Suppressor macrophage treated with lipopolysaccharide for 1 hour (primary cell): ENCODE measurements around the gene PTGDS.

Source experiments
- DNase-seq, 3 donors: peaks; one replicate each; pipeline ENCODE4 v3.0.0-alpha.2; 2020 to 2022

Gene PTGDS

DNA sequence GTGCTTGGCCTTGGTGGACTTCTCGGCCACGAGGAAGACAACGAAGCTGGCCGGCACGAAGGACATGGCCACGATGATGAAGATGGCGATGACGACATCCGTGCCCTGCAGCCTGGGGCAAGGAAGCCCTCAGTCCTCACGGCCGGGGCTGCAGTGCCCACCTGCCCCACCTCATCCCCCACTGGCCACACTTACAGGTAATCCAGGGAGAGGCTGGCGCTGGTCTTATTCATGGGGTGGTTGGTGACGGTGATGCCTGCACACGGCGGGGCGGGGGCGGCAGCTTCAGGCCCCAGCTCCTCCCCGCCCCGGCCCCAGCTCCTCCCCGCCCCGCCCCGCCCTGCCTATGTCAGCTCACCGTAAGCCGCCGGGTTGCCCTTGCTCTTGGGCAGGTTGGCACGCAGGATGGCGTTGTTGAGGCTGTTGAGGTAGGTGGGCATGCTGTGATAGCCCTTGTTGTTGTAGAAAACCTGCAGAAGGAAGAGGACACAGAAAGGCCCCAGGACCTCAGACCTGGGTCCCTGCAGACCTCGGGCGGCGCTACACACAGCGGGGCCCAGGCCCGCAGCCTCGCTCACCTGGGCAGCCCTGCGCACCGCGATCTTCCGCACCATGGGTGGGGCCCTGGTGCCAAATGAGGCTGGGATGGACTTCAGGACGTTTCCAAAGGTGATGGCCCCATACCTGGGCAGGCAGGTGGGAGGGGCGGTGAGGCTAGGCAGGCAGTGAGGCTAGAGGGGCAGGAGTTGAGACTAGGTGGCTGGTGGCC, 34.8 kb downstream of the PTGDS start:
- no peak for DNase-seq

DNA sequence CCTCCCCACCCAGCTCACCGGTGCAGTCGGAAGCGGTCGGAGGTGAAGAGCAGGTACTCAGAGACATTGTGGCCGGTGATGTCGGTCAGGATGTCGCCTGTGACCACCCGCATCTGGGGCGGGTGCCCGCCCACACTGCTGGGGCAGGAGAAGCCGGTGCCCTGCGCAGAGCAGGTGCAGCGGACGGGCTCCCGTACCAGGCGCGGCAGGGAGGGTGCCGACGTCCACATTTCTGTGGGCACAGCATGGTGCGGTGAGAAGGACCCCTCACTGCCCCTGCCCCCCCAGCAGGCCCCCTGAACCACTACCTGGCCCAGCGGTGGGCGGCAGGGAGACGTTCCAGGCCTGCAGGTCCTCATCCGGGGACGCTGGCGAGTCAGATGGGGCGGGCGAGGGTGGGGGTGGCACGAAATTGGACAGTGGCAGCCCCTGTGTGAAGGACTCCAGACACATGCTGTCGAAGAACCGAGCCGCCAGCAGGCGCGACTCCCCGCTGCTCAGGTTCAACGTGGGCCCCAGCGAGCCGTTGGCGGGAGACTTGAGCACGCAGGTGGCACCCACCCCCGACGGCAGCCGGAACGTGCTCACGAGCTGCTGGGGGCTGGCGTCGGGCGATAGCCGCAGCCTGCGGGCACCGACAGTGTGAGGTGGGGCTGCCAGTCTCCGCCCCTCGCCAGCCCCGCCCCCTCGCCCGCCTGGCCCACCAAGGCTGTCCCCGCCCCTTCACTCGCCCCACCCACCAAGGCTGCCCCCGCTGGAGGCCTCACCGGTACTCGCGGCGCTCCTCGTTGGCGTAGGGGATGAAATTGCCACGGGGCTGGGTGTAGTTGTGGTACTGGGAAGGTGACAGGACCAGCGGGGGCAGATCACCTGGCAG, 35.6 kb downstream of the PTGDS start:
- DNase-seq, result no peak

DNA sequence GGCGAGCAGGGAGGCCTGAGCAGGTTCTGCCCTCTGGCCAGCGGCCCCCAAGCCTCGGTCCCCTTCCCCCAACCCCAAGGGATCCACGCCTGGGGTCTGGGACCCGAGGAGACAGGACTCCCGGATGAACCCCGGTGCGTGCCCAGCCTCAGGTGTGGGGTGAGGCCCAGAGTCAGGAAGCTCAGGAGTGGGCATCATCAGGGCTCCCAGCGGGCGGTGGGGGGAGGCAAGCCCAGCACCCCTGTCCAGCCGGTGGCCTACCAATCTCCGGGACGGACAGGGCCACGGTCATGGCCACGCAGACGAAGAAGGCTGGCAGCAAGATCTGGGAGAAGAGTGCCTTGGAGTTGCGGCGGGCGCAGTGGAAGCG, 36.3 kb downstream of the PTGDS start:
- no peak for DNase-seq

DNA sequence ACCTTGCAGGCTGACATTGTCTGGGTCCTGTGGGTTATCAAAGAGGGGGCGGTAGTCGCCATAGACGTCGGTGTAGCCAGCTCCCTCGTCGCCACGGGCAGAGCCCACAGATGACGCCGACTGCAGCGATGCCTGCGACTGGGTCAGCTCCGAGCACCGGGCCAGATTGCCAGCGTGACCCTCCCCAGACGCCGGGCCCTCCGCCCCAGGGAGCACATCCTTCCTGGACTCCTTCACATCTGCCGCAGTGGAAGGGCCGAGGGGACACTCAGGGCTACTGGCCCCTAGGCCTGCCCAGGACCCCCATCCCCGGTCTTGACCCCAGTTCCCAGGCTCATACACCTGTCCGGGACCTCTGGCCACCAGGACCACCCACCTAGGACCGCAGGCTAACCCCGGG, 36.9 kb downstream of the PTGDS start:
- no peak for DNase-seq

DNA sequence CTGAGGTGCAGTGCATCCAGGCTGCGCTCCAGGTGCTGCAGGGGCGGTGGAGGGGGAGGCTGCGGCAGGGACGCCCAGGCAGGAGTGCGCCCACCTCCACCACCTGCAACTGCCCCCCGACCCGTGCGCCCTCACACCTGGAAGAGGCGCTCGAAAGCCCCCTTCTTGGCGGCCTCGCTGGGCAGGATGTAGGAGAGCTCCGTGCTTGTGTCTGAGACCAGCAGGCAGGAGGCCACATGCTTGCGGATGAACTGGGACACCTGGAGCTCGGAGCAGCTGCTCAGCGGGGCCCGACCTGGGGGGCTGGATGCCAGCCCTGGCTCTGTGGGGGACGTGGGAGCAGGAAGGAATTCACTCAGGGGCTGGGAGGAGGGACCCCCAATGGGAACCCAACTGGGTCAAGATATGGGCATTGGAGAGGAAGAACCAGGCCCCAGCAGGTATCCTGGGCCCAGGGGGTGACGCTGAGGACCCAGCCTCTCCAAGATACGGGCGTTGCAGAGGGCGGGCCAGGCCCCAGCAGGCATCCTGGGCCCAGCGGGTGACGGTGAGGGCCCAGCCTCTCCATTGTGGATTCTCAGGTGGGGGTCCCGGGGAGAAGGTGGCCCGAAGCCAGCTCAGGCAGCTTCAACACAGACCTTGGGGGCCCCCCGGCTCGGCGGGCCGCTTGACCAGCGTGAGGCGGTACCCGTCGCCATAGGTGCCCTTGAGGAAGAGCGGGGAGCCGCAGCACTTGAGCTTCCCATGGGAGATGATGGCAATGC, 37.7 kb downstream of the PTGDS start:
- DNase-seq, result no peak

DNA sequence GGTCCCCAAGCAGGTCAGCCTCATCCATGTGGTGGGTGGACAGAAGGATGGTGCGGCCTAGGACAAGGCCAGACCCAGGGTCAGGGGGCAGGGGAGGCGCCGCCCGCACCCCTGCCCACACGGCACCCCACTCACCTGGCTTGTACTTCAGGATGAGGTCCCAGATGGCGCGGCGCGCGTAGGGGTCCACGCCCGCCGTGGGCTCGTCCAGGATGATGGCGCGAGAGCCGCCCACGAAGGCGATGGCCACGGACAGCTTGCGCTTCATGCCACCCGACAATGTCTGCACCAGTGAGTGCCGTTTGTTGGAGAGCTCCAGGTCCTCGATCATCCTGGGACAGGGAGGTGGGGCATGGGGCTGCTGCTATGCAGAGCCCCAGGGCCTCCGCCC, 38.2 kb downstream of the PTGDS start:
- no peak for DNase-seq

DNA sequence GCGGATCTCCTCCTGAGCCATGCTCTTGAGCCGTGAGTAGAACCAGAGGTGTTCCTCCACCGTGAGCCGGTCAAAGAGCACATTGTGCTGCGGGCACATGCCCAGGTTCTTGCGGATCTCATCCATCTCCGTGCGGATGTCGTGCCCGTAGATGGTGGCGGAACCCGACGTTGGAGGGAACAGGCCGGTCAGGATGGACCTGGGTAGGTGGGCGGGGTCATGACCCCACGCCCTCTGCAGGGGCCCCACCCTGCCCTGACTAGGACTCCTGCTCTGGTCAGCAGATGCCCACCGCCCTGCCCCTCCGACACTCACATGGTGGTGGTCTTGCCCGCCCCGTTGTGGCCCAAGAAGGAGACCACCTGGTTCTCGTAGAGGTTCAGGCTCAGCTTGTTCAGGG, 38.7 kb downstream of the PTGDS start:
- no peak for DNase-seq

DNA sequence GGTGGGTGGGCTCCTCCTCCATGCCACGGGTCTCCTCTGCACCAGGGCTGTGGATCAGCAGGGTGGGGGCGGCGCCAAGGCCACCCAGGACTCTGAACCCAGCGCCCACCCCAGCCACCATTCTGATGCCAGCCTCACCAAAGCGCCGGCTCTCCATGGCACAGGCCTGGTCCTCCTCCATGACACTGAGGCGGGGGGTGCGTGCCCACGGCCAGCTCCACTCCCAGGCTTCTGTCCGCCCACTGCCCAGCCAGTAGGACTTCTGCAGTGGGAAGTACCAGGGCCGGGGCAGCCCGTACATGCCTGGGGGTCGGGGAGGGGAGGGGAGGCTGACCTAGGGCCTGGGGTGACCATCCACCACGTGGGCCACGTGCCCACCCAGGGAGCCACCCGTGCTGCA, 39.1 kb downstream of the PTGDS start:
- no peak for DNase-seq

DNA sequence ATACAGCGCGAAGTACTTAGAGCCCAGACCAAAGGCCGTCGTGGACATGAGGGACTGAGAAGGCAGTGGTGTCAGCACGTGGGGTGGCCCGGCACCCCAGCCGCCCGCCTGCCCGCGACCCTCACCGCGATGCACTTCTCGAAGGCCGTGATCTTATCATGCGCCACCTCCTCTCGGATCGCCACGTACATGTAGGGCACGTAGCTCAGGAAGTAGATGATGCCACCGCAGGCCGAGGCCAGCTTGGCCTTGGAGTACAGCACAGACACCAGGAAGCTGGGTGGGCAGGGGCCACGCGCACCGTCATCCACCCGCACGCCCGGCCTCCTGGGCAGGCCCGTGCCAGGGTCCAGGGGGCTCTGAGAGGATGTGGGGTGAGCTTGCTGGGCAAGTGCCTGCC, 39.8 kb downstream of the PTGDS start:
- no peak for DNase-seq

DNA sequence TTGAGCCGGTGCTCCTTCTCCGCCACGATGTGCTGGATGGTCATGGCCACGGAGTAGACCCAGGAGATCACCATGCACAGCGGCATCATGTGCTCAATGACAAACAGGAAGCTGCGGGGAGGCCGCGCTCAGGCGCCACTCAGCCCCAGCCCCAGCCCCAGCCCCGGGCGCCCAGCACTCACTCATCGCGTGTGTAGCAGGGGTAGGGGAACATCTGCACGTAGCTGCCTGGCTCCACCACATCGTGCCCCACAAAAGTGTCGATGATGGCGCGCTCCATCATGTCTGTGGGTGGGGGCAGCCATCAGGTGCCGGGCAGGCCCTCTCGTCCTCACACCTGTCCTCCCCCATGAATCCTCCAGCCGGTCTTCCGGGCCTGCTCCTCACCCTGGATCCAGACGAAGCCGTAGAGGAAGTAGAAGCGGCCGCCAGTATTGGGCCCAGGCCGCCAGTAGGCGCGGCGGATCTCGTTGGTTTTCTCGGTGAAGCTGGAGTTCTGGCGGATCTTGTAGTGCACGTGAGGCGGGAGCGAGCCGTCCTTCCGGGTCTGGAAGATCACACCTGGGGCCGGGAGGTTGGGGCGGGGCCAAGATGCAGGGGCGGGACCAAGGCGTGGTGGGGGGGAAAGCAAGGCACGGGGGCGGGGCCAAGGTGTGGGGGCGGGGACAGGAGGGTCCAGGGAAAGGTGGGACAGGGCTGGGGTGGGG, 40.6 kb downstream of the PTGDS start:
- no peak for DNase-seq

DNA sequence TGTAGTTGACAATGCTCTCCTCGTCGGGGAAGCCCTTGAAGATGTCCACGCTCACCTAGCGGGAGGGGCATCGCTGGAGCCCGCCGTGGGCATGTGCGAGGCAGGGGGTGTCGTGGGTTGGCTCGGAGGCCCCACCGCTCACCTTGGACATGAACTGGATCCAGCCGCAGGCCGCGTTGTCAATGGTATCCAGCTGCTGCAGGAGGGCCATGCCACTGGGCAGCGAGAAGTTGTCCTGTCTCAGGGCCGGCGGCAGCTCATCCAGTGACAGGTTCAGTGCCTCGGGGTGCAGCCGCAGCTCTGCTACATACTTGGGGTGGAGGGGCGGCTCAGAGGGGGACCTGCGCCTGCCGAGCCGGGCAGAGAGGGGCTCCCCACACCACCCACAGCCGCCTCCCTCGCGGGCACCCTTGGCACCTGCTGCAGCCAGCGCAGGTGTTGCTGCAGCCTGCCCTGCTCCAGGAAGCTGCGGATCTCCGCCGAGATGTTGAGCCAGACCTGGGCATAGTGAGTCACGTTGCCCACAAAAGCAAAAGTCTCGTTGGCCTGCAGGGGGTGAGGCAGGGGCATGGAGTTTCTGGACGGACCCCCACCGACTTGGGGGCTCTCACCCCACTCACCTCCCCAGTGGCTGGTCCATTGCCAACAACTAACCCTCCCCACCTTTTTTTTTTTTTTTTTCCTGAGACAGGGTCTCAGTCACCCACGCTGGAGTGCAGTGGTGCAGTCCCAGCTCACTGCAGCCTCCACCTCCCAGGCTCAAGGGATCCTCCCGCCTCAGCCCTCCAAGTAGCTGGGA, 41.7 kb downstream of the PTGDS start:
- DNase-seq, result no peak

DNA sequence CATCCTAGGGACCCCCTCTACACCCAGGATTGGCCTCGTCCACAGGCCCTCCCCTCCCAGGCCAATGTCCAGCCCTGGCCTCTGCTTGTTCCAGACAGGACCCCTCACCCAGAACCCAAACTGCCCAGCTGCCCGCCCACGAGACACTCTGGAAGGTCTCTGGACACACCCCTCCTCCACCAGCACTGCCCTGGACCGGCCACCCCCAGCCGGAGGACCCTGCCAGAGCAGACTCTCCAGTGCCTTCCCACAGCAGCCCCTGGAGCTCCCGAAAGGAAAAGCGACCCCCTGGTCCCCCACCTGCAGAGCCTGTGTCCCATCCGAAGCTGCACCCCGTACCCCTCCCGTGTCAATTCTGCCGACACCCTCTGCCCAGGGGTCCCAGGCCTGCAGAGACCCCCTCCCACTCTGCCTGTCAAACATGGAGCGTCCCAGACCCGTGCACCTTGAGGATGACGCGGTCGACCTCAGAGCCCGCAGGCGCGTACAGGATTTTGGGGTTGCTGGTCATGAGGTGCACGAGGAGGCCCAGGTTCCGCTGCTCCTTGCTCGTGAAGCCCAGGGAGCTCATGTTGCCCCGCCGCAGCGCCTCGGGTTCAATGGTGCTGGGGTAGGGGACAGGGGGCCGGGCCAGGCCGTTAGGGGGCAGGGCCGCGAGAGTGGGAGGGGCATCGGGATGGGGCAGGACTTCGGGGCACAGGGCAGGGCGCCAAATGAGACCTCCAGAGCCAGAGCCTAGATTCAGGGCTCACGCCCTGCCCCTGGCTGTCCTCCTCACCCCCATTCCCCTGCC, 42.8 kb downstream of the PTGDS start:
- DNase-seq, result no peak

DNA sequence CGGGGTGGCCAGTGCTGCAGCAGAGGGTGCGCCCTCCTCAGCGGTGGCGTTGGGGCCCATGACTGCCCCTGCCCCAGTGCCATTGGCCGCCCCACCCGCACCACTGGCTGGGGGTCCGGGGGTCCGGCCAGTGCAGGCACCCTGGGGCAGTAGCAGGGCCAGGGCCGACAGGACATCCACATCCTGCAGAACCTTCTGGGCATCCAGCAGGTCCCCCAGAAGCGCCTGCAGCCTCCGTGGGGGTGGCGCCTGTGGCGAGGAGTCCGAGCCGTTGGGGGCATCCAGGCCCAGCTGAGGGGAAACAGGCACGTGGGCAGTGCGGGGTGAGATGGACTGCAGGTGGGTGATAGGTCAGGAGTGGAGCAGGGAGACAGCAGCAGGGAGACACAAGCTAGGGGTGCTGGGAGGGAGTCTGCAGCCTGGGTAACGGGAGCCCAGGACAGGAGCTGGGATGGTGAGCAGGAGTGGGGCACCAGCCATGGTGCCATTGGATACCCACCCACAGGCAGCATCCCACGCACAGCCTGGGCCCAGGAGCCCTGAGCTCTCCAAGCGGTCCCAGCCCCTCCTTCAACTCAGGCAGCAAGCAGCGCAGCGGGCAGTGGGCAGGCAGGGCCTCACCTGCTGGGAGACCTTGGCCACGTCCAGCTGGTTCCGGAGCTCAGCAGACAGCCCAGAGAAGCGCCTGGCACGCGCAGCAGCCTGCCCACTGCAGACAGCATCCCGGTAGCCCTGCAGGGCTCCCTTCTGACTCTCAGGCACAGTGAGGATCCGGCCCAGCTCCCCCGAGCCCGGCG, 43.7 kb downstream of the PTGDS start:
- no peak for DNase-seq

DNA sequence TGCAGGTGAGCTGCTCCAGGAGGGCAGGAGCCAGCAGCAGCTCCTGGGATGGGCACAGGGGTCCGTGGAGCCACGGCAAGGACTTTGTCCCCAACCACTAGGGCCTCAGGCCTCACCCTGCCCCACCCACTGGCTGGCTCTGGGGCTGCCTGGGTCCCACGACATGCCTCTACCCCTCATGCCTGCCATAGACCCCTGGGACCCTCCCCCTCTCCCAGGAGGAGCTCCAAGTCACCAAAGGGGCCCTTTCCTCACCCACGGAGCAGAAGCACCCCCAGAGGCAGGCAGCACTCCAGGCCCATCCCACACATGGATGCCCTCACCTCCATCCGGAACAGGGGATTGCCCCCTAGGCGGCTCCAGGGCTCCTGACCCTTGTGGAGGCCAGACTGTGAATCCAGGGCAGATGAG, 44.3 kb downstream of the PTGDS start:
- no peak for DNase-seq

DNA sequence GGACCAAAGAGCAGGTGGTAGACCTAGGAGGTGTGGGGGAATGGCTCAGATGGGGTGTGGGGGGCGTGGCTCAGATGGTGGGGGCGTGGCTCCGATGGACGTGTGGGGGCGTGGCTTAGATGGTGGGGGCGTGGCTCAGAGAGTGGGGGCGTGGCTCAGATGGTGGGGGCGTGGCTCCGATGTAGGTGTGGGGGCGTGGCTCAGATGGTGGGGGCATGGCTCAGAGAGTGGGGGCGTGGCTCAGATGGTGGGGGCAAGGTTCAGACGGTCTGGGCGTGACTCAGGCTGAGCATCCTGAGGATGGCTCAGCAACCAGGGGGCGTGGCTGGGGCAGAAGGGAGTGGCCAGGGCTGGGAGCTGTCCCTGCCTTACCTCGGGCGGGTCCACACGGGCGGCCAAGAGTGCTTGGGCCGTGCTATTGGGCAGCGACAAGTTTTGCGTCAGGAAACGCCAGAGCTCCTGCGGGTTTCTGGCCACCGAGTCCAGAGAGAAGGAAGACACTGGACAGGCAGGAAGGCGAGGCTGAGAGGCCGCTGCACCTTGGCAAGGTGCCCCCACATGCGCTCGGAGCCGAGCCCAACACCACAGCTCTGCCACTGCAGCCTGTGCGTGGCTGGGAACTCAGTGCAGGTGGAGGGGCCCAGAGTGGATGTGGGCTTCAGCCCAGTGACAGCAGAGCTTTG, 44.8 kb downstream of the PTGDS start:
- peak; percentile 83 to 91 (median 89) for DNase-seq

DNA sequence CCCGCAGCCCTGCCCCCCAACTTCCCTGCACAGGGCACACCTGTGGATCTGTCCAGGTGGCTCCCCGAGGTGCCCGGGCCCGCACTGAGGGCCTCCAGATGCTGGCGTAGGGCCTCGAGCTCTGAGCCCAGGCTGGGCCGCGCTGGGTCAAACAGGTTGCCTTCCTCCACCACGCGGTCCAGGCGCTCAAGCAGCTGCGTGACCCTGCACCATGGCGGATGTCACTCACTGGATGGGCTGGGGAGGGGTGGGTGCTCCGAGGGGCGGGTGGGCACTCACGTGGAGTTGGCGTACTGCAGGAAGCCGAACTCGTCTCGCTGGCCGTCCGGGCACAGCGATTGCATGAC, 45.3 kb downstream of the PTGDS start:
- no peak for DNase-seq

DNA sequence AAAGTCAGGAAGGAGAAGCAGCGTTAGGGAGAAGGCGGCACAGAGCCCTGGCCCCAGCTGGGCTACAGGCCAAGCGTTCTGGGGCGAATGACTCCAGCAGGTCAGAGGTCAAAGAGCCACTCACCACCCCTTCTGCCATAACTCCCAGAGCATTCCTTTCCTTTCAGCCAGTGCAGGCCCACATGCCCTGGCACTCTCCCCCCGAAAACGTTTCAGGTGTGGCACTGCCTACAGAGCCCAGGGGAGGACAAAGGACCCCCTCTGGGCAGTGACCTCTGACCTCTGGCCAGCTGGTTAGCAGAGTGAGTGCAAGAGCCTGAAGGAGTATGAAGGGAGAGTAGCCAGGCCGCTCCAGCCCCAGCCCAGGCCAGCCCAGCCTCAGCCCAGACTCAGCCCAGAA, 45.9 kb downstream of the PTGDS start:
- no peak for DNase-seq

DNA sequence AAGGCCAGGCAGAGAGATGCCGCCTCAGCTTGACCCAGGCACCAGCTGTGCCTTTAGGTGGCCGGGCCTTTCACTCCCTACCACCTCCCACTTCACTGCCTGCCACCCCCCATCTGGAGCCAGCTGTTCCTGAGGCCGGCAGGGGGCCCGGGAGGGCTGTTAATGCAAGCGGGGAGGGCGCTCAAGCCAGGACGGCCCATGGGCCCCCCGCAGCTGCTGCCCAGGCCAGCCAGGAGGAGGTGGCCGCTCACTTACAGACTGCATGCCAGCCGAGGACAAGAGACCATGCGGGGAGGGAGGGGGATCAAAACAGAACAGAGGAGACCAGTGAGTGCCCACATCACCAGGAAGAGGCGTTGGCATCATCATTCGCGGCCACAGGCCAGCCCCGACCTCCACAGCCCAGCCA, 46.3 kb downstream of the PTGDS start:
- no peak for DNase-seq

DNA sequence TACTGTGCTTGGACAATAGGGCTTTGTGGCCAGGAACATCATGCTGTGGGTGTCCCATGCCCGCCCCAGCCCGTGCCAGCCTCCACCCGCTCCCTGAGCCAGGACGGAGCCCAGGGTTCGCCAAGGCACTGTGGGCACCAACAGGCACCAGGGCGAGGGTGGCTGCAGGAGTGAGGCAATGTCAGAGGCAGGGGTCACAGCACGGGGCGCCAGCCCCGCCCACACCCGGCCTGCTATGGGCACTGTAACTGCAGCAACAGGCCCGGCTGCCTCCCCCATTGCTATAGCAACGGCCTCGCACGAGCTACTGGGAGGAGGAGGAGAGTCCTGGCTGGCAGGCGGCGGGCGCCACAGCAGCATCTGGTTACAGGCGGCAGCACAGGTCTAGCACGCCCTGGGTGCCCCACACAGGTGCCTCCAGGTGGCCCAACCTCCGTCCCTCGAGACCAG, 48.2 kb downstream of the PTGDS start:
- no peak for DNase-seq

DNA sequence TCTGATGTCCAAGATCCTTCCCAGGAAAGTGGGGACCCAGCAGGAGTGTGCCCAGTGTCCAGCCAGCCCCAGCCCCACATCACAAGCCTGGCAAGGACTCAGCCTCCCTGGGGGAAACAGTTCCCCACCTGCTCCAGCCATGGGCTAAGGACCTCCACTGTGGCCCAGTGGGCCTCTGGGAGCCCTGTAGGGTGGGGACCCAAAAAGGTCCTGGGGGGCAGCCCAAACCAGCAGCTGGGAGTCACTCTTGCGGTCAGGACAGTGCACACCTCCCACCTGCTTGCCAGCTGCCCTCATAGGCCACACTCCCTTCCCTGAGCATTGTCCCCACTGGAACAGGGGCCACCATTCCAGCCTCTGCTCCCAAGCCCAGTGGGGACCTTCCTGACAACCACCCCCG, 49.1 kb downstream of the PTGDS start:
- DNase-seq, result no peak
